GM12878 (cell line): ENCODE results near the gene PHF2. TPM values are rescaled to one million over a fixed set of nuclear protein-coding genes. Genes with fewer than 3 reads are reported as not detected.

Experiments used
- ATAC-seq: fragments of 200-7000 bp; cut with Tn5 transposase; 3 replicates; pipeline ENCODE4 v1.9.1; 2020; ENCODE audit warnings: mild to moderate bottlenecking, moderate library complexity
- BruUV-seq: library from RNA; stranded (reverse); fragments of 400-500 nt; replicated peaks from 2 replicates; lab custom pipeline; 2021; lab: Mats Ljungman, UMichigan
- CTCF ChIA-PET: fragments of 300-600 bp; sonication (Branson Sonifier 250); formaldehyde crosslinking; extraction: SDS; loops from one replicate; lab custom pipeline; 2021; ENCODE audit warnings: inconsistent platforms; lab: Yijun Ruan, JAX
- POLR2A ChIA-PET: fragments of 350-600 bp; formaldehyde crosslinking; extraction: SDS; loops from one replicate; lab custom pipeline; 2021; ENCODE audit warnings: inconsistent platforms; lab: Charles Lee
- RAD21 ChIA-PET: fragments of 300-600 bp; sonication (Branson Sonifier 250); formaldehyde crosslinking; loops from one replicate; lab custom pipeline; 2023; ENCODE audit warnings: antibody characterized with exemption; ENCODE audit not compliant: unreplicated experiment; lab: Charles Lee
- SMC1A ChIA-PET: fragments of 300-600 bp; sonication (Branson Sonifier 250); formaldehyde crosslinking; loops from one replicate; lab custom pipeline; 2023; ENCODE audit not compliant: unreplicated experiment, uncharacterized antibody; lab: Charles Lee
- DNase-seq: peaks from one replicate; pipeline ENCODE4 v3.0.0-alpha.2; 2011; ENCODE audit warnings: low read depth, low spot score
- FAIRE-seq: peaks from 3 replicates; lab custom pipeline; 2011; peaks lifted over from hg19 to GRCh38; lab: Jason Lieb, UNC
- H2AFZ ChIP-seq: 2 replicates; pipeline ENCODE4 v1.6.0; 2011; ENCODE audit warnings: low read depth, low read length, control low read depth; ENCODE audit not compliant: control insufficient read depth
- H3K27ac ChIP-seq: 2 replicates; pipeline ENCODE4 v1.5.1; 2011; ENCODE audit warnings: control low read depth; ENCODE audit not compliant: control insufficient read depth, insufficient read depth
- H3K27me3 ChIP-seq, 2 experiments: replicated peaks in 1 of 2; 2 replicates each; pipeline versions ENCODE4 v1.6.0 to v1.6.1; 2011; ENCODE audit warnings: low read length in 1 of 2; ENCODE audit not compliant: control insufficient read depth in 2 of 2, insufficient read depth in 2 of 2
- H3K36me3 ChIP-seq, 2 experiments: 2 replicates each; pipeline ENCODE4 v1.5.1; 2011; ENCODE audit warnings: low read length in 1 of 2; ENCODE audit not compliant: control insufficient read depth in 2 of 2, insufficient read depth in 2 of 2
- H3K4me1 ChIP-seq: 2 replicates; pipeline ENCODE4 v1.6.1; 2011; ENCODE audit warnings: mild to moderate bottlenecking, low read length, moderate library complexity, mixed read lengths; ENCODE audit not compliant: control insufficient read depth, insufficient read depth
- H3K4me2 ChIP-seq: 2 replicates; pipeline ENCODE4 v1.6.0; 2011; ENCODE audit warnings: control low read depth; ENCODE audit not compliant: control insufficient read depth, insufficient read depth
- H3K4me3 ChIP-seq: fragments of 200-600 bp; sonication (generic); 2 replicates; pipeline ENCODE4 v1.5.1; 2016
- H3K79me2 ChIP-seq: 2 replicates; pipeline ENCODE4 v1.6.0; 2011; ENCODE audit warnings: low read length; ENCODE audit not compliant: control insufficient read depth, insufficient read depth
- H3K9ac ChIP-seq: 2 replicates; pipeline ENCODE4 v1.8.0; 2011; ENCODE audit warnings: low read length, control low read depth, mixed read lengths; ENCODE audit not compliant: control insufficient read depth, insufficient read depth
- H3K9me3 ChIP-seq: replicated peaks from 3 replicates; pipeline ENCODE4 v1.5.1; 2011; ENCODE audit warnings: mild to moderate bottlenecking, low read length; ENCODE audit not compliant: control insufficient read depth, insufficient read depth
- H4K20me1 ChIP-seq: 2 replicates; pipeline ENCODE4 v1.6.0; 2011; ENCODE audit not compliant: control insufficient read depth, insufficient read depth
- CBX3 ChIP-seq: fragments of 200-600 bp; sonication (generic); IDR thresholded peaks from 2 replicates; pipeline ENCODE4 v1.6.1; 2016; ENCODE audit warnings: low read depth, borderline replicate concordance
- CREB1 ChIP-seq: IDR thresholded peaks from 2 replicates; pipeline ENCODE4 v1.6.1; 2012; ENCODE audit warnings: low read depth, mild to moderate bottlenecking, inconsistent platforms
- EZH2 ChIP-seq: IDR thresholded peaks from 2 replicates; pipeline ENCODE4 v1.6.1; 2012; ENCODE audit warnings: low read depth, mild to moderate bottlenecking, control low read depth, inconsistent platforms, low read length, borderline replicate concordance; ENCODE audit not compliant: control insufficient read depth
- JUND ChIP-seq: IDR thresholded peaks from 2 replicates; pipeline ENCODE4 v1.6.1; 2012; ENCODE audit warnings: low read depth, mild to moderate bottlenecking, low read length, improper control_type of control experiment, moderate library complexity
- MTA2 ChIP-seq: fragments of 450-650 bp; IDR thresholded peaks from 2 replicates; pipeline ENCODE4 v1.6.1; 2016; ENCODE audit warnings: low read depth, mild to moderate bottlenecking, moderate library complexity
- NBN ChIP-seq: fragments of 450-650 bp; IDR thresholded peaks from 2 replicates; pipeline ENCODE4 v1.6.1; 2016
- NR2C2 ChIP-seq: IDR thresholded peaks from 2 replicates; pipeline ENCODE4 v1.6.1; 2011; ENCODE audit warnings: borderline replicate concordance, low read depth; ENCODE audit not compliant: control insufficient read depth, insufficient read length
- NR2F1 ChIP-seq: fragments of 450-650 bp; conservative IDR thresholded peaks from 2 replicates; pipeline ENCODE4 v1.6.1; 2017; ENCODE audit warnings: mild to moderate bottlenecking
- POLR2AphosphoS2 ChIP-seq: IDR thresholded peaks from 2 replicates; pipeline ENCODE4 v1.6.1; 2011; ENCODE audit warnings: low read depth, mild to moderate bottlenecking, low read length, improper control_type of control experiment, moderate library complexity
- RBBP5 ChIP-seq: fragments of 200-600 bp; sonication (generic); conservative IDR thresholded peaks from 2 replicates; pipeline ENCODE4 v1.6.1; 2016
- TBL1XR1 ChIP-seq: IDR thresholded peaks from 2 replicates; pipeline ENCODE4 v1.6.1; 2012; ENCODE audit warnings: low read depth, low read length, improper control_type of control experiment
- WGBS: methylation state at CpG from one replicate; pipeline ENCODE4 v1.1.6; 2016; ENCODE audit warnings: low lambda C conversion rate; ENCODE audit not compliant: insufficient replicate concordance, insufficient coverage; ENCODE audit errors: missing lambda C conversion rate; 5-methylcytosine and 5-hydroxymethylcytosine counted together
- in situ Hi-C: fragments of 300-500 bp; cut with MboI; formaldehyde crosslinking; loops from 9 replicates; pipeline ENCODE4 v1.14.3; 2018; ENCODE audit warnings: mixed read lengths
- intact Hi-C: fragments of 100-400 bp; cut with micrococcal nuclease; formaldehyde crosslinking; loops from one replicate; pipeline ENCODE4 v1.14.2; 2022; ENCODE audit not compliant: unreplicated experiment
- polyA plus RNA-seq, 11 experiments: library from polyadenylated mRNA; depleted of rRNA in 4 of 11; unstranded in 6 of 11; stranded (reverse) in 5 of 11; fragments of >200 nt; fragmentation: Nextera tagmentation in 4 of 11; fragmentation: Illumina TruSeq in 1 of 11; extraction: Ambion mirVana in 4 of 11; extraction: Trizol in 1 of 11; gene quantifications; 1 replicate in 1 of 11; 2 replicates in 10 of 11; pipeline versions ENCODE4 v1.2.1 to v1.2.3, GENCODE V29; 2011 to 2016; ENCODE audit warnings: inconsistent platforms in 2 of 11, missing spikeins in 2 of 11, low read depth in 1 of 11
- total RNA-seq, 4 experiments: library from RNA; depleted of rRNA in 3 of 4; stranded (reverse); fragments of >200 nt in 3 of 4; fragmentation: Illumina TruSeq in 1 of 4; extraction: Trizol in 1 of 4; gene quantifications; 2 replicates each; pipeline versions ENCODE4 v1.2.1 to v1.2.3, GENCODE V29; 2013 to 2021
- TF ChIP-seq, protein P1 (sequence below): fragments of 450-650 bp; IDR thresholded peaks from 2 replicates; pipeline ENCODE4 v1.6.1; 2017; ENCODE audit warnings: mild to moderate bottlenecking
- TF ChIP-seq, protein P2 (sequence below): IDR thresholded peaks from 2 replicates; pipeline ENCODE4 v1.6.1; 2012; ENCODE audit warnings: low read length, inconsistent platforms
- TF ChIP-seq, protein P3 (sequence below): IDR thresholded peaks from 2 replicates; pipeline ENCODE4 v1.6.1; 2011; ENCODE audit warnings: low read depth, mild to moderate bottlenecking, low read length, moderate library complexity, borderline replicate concordance; ENCODE audit errors: extremely low read depth
- TF ChIP-seq, protein P4 (sequence below): IDR thresholded peaks from 2 replicates; pipeline ENCODE4 v1.6.1; 2012; ENCODE audit warnings: low read depth, low read length, improper control_type of control experiment
- TF ChIP-seq, protein P5 (sequence below): fragments of 450-650 bp; IDR thresholded peaks from 2 replicates; pipeline ENCODE4 v1.6.1; 2017; ENCODE audit warnings: borderline replicate concordance

PHF2 gene
- total and polyA plus RNA-seq, 10 of the 15 experiments (the other 5 are each of a cell fraction or from before 2014, with no cell fraction given) = 0.34 to 13.3 (median 5.5) TPM

DNA sequence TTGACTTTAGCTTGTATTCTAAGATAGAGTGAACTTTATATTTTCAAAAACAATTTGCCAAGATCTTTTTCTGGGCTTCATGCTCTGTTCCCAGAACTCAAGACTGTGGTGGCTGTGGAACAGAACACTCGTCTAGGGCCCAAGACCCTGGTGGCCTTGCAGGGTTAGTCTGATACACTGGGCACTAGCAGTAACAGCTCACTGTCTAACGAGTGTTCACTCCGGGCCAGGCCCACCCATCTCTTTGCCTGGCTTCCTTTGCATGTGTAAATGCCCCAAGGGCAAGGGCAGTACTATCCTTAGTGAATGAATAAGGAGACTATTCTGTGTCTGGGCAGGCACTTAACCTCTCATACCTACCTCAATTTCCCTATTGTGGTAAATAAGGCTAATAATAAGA lies 47.4 kb downstream of the PHF2 start:
- CTCF ChIA-PET = no interaction called here
- no TSS peak for BruUV-seq
- POLR2A ChIA-PET = no interaction called here
- ATAC-seq (no peak), FAIRE-seq (no peak), DNase-seq (no peak)
- Histone ChIP-seq H3K36me3 (no peaks in the 10 kb centered on the region; a peak in 1 of 4 replicates), H3K4me1 (no peaks in the 10 kb centered on the region), H3K27ac (no peak overlapping the region), H2AFZ (no peak overlapping the region), H3K27me3 (no peaks in the 10 kb centered on the region), H4K20me1 (no peaks in the 10 kb centered on the region), H3K9ac (no peak overlapping the region), H3K9me3 (peaks cover 2% of the 10 kb centered on the region; the same call in 1 of the 3 replicates), H3K4me2 (no peak overlapping the region), H3K4me3 (no peak overlapping the region), H3K79me2 (no peaks in the 10 kb centered on the region)
- SMC1A ChIA-PET = no interaction called here
- in situ Hi-C loops = no loop called here
- intact Hi-C loops = no loop called here
- WGBS = 91% methylated on average over 3 of the region's 3 CpGs
- TF ChIP-seq NBN (no peak), MTA2 (no peak), EZH2 (no peak), RBBP5 (no peak), CREB1 (no peak), NR2C2 (no peak), NR2F1 (no peak), TBL1XR1 (no peak), JUND (no peak), POLR2AphosphoS2 (no peak), CBX3 (no peak)
- TF ChIP-seq, protein P1, sequence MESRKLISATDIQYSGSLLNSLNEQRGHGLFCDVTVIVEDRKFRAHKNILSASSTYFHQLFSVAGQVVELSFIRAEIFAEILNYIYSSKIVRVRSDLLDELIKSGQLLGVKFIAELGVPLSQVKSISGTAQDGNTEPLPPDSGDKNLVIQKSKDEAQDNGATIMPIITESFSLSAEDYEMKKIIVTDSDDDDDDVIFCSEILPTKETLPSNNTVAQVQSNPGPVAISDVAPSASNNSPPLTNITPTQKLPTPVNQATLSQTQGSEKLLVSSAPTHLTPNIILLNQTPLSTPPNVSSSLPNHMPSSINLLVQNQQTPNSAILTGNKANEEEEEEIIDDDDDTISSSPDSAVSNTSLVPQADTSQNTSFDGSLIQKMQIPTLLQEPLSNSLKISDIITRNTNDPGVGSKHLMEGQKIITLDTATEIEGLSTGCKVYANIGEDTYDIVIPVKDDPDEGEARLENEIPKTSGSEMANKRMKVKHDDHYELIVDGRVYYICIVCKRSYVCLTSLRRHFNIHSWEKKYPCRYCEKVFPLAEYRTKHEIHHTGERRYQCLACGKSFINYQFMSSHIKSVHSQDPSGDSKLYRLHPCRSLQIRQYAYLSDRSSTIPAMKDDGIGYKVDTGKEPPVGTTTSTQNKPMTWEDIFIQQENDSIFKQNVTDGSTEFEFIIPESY = no peak
- TF ChIP-seq, protein P2, sequence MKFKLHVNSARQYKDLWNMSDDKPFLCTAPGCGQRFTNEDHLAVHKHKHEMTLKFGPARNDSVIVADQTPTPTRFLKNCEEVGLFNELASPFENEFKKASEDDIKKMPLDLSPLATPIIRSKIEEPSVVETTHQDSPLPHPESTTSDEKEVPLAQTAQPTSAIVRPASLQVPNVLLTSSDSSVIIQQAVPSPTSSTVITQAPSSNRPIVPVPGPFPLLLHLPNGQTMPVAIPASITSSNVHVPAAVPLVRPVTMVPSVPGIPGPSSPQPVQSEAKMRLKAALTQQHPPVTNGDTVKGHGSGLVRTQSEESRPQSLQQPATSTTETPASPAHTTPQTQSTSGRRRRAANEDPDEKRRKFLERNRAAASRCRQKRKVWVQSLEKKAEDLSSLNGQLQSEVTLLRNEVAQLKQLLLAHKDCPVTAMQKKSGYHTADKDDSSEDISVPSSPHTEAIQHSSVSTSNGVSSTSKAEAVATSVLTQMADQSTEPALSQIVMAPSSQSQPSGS = no peak
- TF ChIP-seq, protein P3, sequence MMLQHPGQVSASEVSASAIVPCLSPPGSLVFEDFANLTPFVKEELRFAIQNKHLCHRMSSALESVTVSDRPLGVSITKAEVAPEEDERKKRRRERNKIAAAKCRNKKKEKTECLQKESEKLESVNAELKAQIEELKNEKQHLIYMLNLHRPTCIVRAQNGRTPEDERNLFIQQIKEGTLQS = no peak
- TF ChIP-seq, protein P4, sequence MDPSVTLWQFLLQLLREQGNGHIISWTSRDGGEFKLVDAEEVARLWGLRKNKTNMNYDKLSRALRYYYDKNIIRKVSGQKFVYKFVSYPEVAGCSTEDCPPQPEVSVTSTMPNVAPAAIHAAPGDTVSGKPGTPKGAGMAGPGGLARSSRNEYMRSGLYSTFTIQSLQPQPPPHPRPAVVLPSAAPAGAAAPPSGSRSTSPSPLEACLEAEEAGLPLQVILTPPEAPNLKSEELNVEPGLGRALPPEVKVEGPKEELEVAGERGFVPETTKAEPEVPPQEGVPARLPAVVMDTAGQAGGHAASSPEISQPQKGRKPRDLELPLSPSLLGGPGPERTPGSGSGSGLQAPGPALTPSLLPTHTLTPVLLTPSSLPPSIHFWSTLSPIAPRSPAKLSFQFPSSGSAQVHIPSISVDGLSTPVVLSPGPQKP = no peak
- TF ChIP-seq, protein P5, sequence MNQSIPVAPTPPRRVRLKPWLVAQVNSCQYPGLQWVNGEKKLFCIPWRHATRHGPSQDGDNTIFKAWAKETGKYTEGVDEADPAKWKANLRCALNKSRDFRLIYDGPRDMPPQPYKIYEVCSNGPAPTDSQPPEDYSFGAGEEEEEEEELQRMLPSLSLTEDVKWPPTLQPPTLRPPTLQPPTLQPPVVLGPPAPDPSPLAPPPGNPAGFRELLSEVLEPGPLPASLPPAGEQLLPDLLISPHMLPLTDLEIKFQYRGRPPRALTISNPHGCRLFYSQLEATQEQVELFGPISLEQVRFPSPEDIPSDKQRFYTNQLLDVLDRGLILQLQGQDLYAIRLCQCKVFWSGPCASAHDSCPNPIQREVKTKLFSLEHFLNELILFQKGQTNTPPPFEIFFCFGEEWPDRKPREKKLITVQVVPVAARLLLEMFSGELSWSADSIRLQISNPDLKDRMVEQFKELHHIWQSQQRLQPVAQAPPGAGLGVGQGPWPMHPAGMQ = no peak
- RAD21 ChIA-PET = no interaction called here
